RWPE2 (cell line): Measurements from ENCODE around the gene CLEC16A.

Source experiments
- ATAC-seq: fragments of 200-7000 bp; cut with Tn5 transposase; 3 replicates; pipeline ENCODE4 v1.9.1; 2021; ENCODE audit warnings: low read depth
- DNase-seq: peaks from one replicate; pipeline ENCODE4 v3.0.0-alpha.2; 2020; ENCODE audit warnings: low spot score
- H3K27ac ChIP-seq: fragments of 450-650 bp; 2 replicates; pipeline ENCODE4 v1.5.1; 2017; ENCODE audit warnings: mild to moderate bottlenecking; ENCODE audit not compliant: poor library complexity, severe bottlenecking
- H3K27me3 ChIP-seq: fragments of 250-450 bp; sonication (Bioruptor Pico); 2 replicates; pipeline ENCODE4 v1.5.1; 2021; ENCODE audit warnings: mild to moderate bottlenecking, moderate library complexity; ENCODE audit not compliant: insufficient read depth, poor library complexity, severe bottlenecking
- H3K36me3 ChIP-seq: fragments of 250-450 bp; sonication (Bioruptor Pico); 2 replicates; pipeline ENCODE4 v1.5.1; 2020; ENCODE audit warnings: low read depth, mild to moderate bottlenecking, moderate library complexity
- H3K4me1 ChIP-seq: fragments of 250-450 bp; sonication (Bioruptor Pico); 2 replicates; pipeline ENCODE4 v1.5.1; 2021; ENCODE audit warnings: mild to moderate bottlenecking, moderate library complexity; ENCODE audit not compliant: insufficient read depth, poor library complexity, severe bottlenecking
- H3K4me3 ChIP-seq: fragments of 250-450 bp; sonication (Bioruptor Pico); 2 replicates; pipeline ENCODE4 v1.5.1; 2021; ENCODE audit warnings: mild to moderate bottlenecking, moderate library complexity; ENCODE audit not compliant: severe bottlenecking
- H3K9me3 ChIP-seq: fragments of 250-450 bp; sonication (Bioruptor Pico); 2 replicates; pipeline ENCODE4 v1.5.1; 2021; ENCODE audit warnings: mild to moderate bottlenecking, moderate library complexity; ENCODE audit not compliant: severe bottlenecking
- TF ChIP-seq, protein P1 (sequence below): fragments of 450-650 bp; IDR thresholded peaks from one replicate; pipeline ENCODE4 v1.5.1; 2017; ENCODE audit warnings: mild to moderate bottlenecking, moderate library complexity; ENCODE audit not compliant: poor library complexity, severe bottlenecking

Gene CLEC16A

GRCh38 chr16:10981697-10982216, 37.4 kb downstream of the CLEC16A start:
- H3K4me1 ChIP-seq: peaks cover 12% of the 10 kb centered on the region
- peaks cover 16% of the 10 kb centered on the region for H3K36me3 ChIP-seq
- TF ChIP-seq, protein P1, sequence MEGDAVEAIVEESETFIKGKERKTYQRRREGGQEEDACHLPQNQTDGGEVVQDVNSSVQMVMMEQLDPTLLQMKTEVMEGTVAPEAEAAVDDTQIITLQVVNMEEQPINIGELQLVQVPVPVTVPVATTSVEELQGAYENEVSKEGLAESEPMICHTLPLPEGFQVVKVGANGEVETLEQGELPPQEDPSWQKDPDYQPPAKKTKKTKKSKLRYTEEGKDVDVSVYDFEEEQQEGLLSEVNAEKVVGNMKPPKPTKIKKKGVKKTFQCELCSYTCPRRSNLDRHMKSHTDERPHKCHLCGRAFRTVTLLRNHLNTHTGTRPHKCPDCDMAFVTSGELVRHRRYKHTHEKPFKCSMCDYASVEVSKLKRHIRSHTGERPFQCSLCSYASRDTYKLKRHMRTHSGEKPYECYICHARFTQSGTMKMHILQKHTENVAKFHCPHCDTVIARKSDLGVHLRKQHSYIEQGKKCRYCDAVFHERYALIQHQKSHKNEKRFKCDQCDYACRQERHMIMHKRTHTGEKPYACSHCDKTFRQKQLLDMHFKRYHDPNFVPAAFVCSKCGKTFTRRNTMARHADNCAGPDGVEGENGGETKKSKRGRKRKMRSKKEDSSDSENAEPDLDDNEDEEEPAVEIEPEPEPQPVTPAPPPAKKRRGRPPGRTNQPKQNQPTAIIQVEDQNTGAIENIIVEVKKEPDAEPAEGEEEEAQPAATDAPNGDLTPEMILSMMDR: peak; percentile 62
- no peak overlapping the region for H3K4me3 ChIP-seq
- no peak overlapping the region for H3K27ac ChIP-seq
- no peaks in the 10 kb centered on the region for H3K27me3 ChIP-seq
- ATAC-seq (peak; percentile 54; the same call in 2 of the 3 replicates), DNase-seq (no peak)
- no peaks in the 10 kb centered on the region for H3K9me3 ChIP-seq

DNA sequence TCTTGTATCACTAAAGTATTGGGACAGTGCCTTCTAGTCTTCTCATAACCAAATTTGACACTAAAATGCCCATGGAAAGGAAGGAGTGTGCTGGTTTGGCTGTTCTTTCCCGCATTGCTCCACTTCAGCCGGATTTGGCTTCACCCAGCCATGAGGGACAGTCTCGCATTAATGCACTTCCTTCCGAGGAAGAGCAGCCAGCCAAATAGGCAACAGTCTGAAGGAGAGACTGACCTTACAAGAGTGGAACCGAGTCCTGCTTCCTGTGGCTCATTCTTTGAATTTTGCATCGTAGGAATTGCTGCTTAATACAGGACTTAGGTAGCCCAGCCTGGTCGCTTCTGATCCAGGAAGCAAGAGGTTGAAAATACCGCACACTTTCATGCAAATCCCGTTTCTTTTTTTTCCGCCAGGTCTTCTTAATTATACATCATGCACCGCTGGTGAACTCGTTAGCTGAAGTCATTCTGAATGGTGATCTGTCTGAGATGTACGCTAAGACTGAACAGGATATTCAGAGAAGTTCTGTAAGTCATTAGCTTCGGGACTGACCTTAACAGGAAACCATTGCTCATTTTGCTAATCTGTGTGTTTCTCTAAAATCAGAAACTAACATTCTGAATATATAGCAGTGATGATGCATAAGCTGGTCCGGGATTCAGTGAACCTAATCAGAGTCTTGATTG, 38.2 kb downstream of the CLEC16A start:
- peaks cover 12% of the 10 kb centered on the region for H3K4me1 ChIP-seq
- no peaks in the 10 kb centered on the region for H3K27me3 ChIP-seq
- TF ChIP-seq, protein P1: no peak
- no peak overlapping the region for H3K4me3 ChIP-seq
- H3K27ac ChIP-seq: no peak overlapping the region
- H3K36me3 ChIP-seq: peaks cover 16% of the 10 kb centered on the region
- DNase-seq (no peak), ATAC-seq (no peak)
- no peaks in the 10 kb centered on the region for H3K9me3 ChIP-seq

- Histone ChIP-seq H3K27me3 (no peaks in the 10 kb centered on the region), H3K4me1 (peaks cover 12% of the 10 kb centered on the region), H3K9me3 (no peaks in the 10 kb centered on the region), H3K36me3 (peaks cover 19% of the 10 kb centered on the region), H3K4me3 (no peak overlapping the region), H3K27ac (no peak overlapping the region)
- DNase-seq: no peak
- TF ChIP-seq, protein P1: no peak
- ATAC-seq: no peak
Observed at GRCh38 chr16:10983159-10983558, 38.8 kb downstream of the CLEC16A start.

DNA sequence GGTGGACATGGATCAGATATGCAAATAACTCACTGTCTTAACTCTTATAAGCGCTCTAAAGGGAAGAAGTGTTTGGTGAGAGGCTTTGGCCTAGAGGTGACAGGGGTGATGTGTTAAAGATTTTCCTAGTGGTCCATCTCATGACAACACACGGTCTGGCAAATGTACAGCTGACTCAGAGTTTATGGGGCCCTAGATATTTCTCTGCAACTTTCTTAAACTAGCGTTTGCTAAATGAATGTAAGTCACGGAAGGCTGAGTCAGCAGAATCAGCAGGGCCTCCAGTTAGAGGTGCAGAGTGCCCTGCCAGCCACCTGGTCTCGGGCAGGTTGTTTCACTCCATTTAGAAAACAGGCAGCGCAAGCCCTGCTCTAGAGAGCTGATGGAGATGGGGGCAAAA, 40.1 kb downstream of the CLEC16A start:
- Histone ChIP-seq H3K27ac (no peak overlapping the region), H3K36me3 (peaks cover 20% of the 10 kb centered on the region), H3K4me3 (no peak overlapping the region), H3K27me3 (no peaks in the 10 kb centered on the region), H3K9me3 (no peaks in the 10 kb centered on the region), H3K4me1 (peaks cover 10% of the 10 kb centered on the region)
- ATAC-seq (no peak), DNase-seq (no peak)
- TF ChIP-seq, protein P1: no peak
